GM12891 (cell line): ENCODE data around the gene WFDC5.

Source experiments
- PAX5 ChIP-seq: IDR thresholded peaks from 2 replicates; pipeline ENCODE4 v1.6.1; 2011; ENCODE audit warnings: low read length, moderate library complexity, mild to moderate bottlenecking; ENCODE audit not compliant: insufficient read depth, severe bottlenecking
- POLR2A ChIP-seq: IDR thresholded peaks from 2 replicates; pipeline ENCODE4 v1.6.1; 2011; ENCODE audit warnings: low read depth, low read length, control low read depth
- POLR2AphosphoS5 ChIP-seq: IDR thresholded peaks from 2 replicates; pipeline ENCODE4 v1.6.1; 2011; ENCODE audit warnings: low read depth, low read length, control low read depth
- POU2F2 ChIP-seq: IDR thresholded peaks from 2 replicates; pipeline ENCODE4 v1.6.1; 2011; ENCODE audit warnings: low read depth, mild to moderate bottlenecking, control low read depth, low read length, moderate library complexity
- TAF1 ChIP-seq: IDR thresholded peaks from 2 replicates; pipeline ENCODE4 v1.6.1; 2011; ENCODE audit warnings: low read depth, low read length, control low read depth

DNA sequence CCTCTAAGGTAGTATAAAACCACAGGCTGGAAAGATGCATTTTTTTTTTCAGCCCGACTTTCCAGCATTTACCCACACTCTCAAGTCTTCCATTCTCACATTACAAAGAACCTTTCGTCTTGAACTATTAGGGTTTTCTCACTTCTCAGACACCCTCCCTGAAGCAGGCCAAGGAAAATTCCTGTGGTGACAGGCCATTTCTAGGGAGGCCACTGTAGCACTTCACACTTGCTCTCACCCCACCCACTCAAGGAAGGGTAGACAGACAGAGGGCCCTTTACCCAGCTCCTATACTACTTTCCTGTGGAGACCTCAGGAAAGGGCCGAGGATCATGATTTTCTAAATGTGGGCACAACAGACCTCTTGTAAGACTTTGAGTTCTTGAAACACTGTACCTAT is 41.8 kb downstream of the WFDC5 start:
- no peak for TF ChIP-seq POLR2A
- TF ChIP-seq TAF1: no peak
- no peak for TF ChIP-seq POU2F2
- TF ChIP-seq POLR2AphosphoS5: no peak
- TF ChIP-seq PAX5: no peak
